Stimulated activated effector memory CD8-positive, alpha-beta T cell treated with anti-CD3 and anti-CD28 coated beads, Interleukin-12 subunit alpha, Interleukin-12 subunit beta, amount 100 ng/mL, for 72 hours (primary cell): ENCODE measurements around the gene RPL22L1.
"Not testable (repeated sequence)": the region's sequence is repeated elsewhere in the genome, so short reads cannot be mapped to it uniquely, and the experiment has no call there.

Experiments used
- ATAC-seq: fragments of 150-1000 bp; cut with Tn5 transposase; 2 replicates; pipeline ENCODE4 v1.10.0; 2021
- DNase-seq, 2 donors: peaks; one replicate each; pipeline ENCODE4 v3.0.0; 2021 to 2022; ENCODE audit warnings: low spot score in 2 of 2
- H3K27ac Mint-ChIP-seq: one replicate; pipeline ENCODE4 v1.8.0; 2022; ENCODE audit warnings: mild to moderate bottlenecking, mixed read lengths
- H3K36me3 Mint-ChIP-seq: one replicate; pipeline ENCODE4 v1.8.0; 2022; ENCODE audit warnings: mild to moderate bottlenecking, mixed read lengths
- H3K4me1 Mint-ChIP-seq: one replicate; pipeline ENCODE4 v1.8.0; 2022; ENCODE audit warnings: mixed read lengths
- H3K4me3 Mint-ChIP-seq: one replicate; pipeline ENCODE4 v1.8.0; 2022; ENCODE audit warnings: mild to moderate bottlenecking, mixed read lengths
- H3K9me3 Mint-ChIP-seq: one replicate; pipeline ENCODE4 v1.8.0; 2022; ENCODE audit warnings: mixed read lengths

Gene RPL22L1

DNA sequence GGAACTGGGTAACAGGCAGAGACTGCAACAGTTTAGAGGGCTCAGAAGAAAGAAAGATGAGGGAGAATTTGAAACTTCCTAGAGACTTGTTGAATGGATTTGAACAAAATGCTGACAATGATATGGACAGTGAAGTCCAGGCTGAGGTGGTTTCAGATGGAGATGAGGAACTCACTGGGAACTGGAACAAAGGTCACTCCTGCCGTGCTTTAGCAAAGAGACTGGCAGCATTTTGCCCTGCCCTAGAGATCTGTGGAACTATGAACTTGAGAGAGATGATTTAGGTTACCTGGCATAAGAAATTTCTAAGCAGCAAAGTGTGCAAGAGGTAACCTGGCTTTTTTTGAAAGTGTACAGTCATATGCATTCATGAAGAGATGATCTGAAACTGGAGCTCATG is 26.8 kb upstream of the RPL22L1 start:
- Mint-ChIP-seq H3K36me3 (peaks cover 16% of the 10 kb centered on the region), H3K27ac (no peak overlapping the region), H3K9me3 (no peaks in the 10 kb centered on the region), H3K4me3 (no peak overlapping the region), H3K4me1 (no peaks in the 10 kb centered on the region)
- ATAC-seq (no peak), DNase-seq (no peak)

GRCh38 chr3:170896333-170896732 is 26.3 kb upstream of the RPL22L1 start:
- ATAC-seq, H3K4me3 Mint-ChIP-seq, H3K9me3 Mint-ChIP-seq, H3K4me1 Mint-ChIP-seq, DNase-seq, H3K27ac Mint-ChIP-seq: not testable (repeated sequence)
- H3K36me3 Mint-ChIP-seq = peaks cover 16% of the 10 kb centered on the region

- no peaks in the 10 kb centered on the region for H3K9me3 Mint-ChIP-seq
- H3K27ac Mint-ChIP-seq = no peak overlapping the region
- ATAC-seq = no peak
- no peaks in the 10 kb centered on the region for H3K4me1 Mint-ChIP-seq
- H3K36me3 Mint-ChIP-seq = peaks cover 9% of the 10 kb centered on the region
- no peak for DNase-seq
- H3K4me3 Mint-ChIP-seq = no peak overlapping the region
These were observed 23.9 kb upstream of the RPL22L1 start for GRCh38 chr3:170893895-170894294.

GRCh38 chr3:170889630-170890029 is 19.6 kb upstream of the RPL22L1 start:
- Mint-ChIP-seq H3K4me1 (no peaks in the 10 kb centered on the region), H3K27ac (no peak overlapping the region), H3K4me3 (no peak overlapping the region), H3K36me3 (peaks cover 9% of the 10 kb centered on the region), H3K9me3 (no peaks in the 10 kb centered on the region)
- ATAC-seq = no peak
- DNase-seq = no peak

- DNase-seq = no peak
These were observed 19.1 kb upstream of the RPL22L1 start for GRCh38 chr3:170889132-170889531.

GRCh38 chr3:170884109-170884930 is 14.3 kb upstream of the RPL22L1 start:
- not testable (repeated sequence) for H3K36me3 Mint-ChIP-seq, H3K9me3 Mint-ChIP-seq, DNase-seq, H3K27ac Mint-ChIP-seq, H3K4me3 Mint-ChIP-seq, ATAC-seq, H3K4me1 Mint-ChIP-seq

More at GRCh38 chr3:170889132-170889531, 19.1 kb upstream of the RPL22L1 start:
- no peaks in the 10 kb centered on the region for H3K9me3 Mint-ChIP-seq
- ATAC-seq = no peak
- H3K4me3 Mint-ChIP-seq = no peak overlapping the region
- H3K36me3 Mint-ChIP-seq = peaks cover 6% of the 10 kb centered on the region
- no peaks in the 10 kb centered on the region for H3K4me1 Mint-ChIP-seq
- no peak overlapping the region for H3K27ac Mint-ChIP-seq

- H3K27ac Mint-ChIP-seq, DNase-seq, H3K9me3 Mint-ChIP-seq, H3K4me1 Mint-ChIP-seq, H3K36me3 Mint-ChIP-seq, ATAC-seq, H3K4me3 Mint-ChIP-seq: not testable (repeated sequence)
These were observed 8.7 kb upstream of the RPL22L1 start for GRCh38 chr3:170878688-170879087.

DNA sequence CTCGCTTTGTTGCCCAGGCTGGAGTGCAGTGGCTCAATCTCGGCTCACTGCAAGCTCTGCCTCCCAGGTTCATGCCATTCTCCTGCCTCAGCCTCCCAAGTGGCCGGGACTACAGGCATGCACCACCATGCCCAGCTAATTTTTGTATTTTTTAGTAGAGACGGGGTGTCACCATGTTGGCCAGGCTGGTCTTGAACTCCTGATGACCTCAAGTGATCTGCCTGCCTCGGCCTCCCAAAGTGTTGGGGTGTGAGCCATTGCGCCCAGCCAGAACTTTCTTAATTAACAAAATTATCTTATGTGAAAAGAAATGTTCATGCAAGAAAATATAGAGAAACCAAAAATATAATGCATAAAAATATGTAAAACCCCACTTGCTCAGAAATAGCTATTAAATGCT is 7.3 kb upstream of the RPL22L1 start:
- H3K36me3 Mint-ChIP-seq, ATAC-seq, H3K27ac Mint-ChIP-seq, H3K9me3 Mint-ChIP-seq, DNase-seq, H3K4me3 Mint-ChIP-seq, H3K4me1 Mint-ChIP-seq: not testable (repeated sequence)

DNA sequence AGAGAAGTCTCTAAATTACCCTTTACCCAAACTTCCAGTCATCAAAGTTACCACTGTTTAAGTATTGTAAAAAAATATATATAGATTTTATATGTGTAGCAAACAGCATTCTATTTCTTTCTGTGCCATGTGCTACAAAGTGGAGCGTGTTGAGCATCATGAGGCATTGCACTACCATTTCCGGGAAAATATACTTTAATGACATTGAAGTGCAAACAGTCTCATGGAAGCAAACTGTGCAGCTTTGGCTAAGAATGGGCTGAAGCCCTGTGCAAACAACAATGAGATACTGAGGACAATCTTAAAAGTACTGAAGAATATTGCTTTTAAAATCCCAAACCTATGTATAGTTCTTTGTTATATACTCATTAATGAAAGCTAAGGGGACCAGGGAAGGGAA is 6.5 kb upstream of the RPL22L1 start:
- no peak for ATAC-seq
- no peaks in the 10 kb centered on the region for H3K36me3 Mint-ChIP-seq
- H3K27ac Mint-ChIP-seq = no peak overlapping the region
- DNase-seq = no peak
- H3K4me1 Mint-ChIP-seq = no peaks in the 10 kb centered on the region
- no peak overlapping the region for H3K4me3 Mint-ChIP-seq
- H3K9me3 Mint-ChIP-seq = no peaks in the 10 kb centered on the region

DNA sequence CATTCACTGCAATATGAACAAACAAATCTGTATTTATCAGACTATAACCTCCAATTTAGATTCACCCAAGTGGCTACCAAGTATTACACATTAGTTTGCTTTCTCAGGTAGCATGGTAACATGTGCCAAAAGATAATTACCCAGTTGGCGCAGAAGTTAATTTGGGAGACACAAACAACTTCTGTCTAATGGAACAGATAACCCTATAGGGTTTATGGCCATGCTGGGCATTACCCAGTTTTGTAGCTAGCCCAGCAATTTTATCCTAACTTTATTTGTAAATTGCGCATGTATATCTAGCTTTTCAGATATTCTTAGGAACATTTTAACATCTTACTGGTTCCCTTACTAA is 780 bp downstream of the RPL22L1 start:
- no peak for DNase-seq
- peak overlapping the region; percentile 95 for H3K4me3 Mint-ChIP-seq
- peak overlapping the region; percentile 99 for H3K27ac Mint-ChIP-seq
- H3K4me1 Mint-ChIP-seq = peaks cover 21% of the 10 kb centered on the region
- no peak for ATAC-seq
- no peaks in the 10 kb centered on the region for H3K9me3 Mint-ChIP-seq
- peaks cover 60% of the 10 kb centered on the region for H3K36me3 Mint-ChIP-seq

DNA sequence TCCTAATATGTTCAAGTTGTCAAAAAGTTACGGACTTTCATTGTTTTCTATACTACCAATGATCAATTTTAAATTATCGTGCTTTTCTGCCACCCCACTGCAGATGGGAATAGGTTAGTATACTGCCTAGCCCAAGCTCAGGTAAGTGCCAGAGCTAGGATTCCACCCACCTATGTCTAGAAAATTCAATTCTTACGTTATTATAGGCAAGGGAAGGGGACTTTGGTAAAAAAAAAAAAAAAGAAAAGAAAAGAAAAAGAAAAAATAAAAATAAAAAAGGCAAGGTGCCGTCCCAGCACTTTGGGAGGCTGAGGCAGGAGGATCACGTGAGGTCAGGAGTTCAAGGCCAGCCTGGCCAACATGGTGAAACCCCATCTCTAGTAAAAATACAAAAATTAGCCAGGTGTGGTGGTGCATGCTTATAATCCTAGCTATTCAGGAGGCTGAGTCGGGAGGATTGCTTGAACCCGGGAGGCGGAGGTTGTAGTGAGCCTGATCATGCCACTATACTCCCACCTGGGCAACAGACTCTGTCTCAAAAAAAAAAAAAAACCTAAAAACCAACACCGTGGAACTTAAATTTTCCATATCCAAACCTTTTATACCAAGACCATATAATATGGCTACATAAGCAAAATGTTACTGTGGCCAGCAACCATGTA is 1.3 kb downstream of the RPL22L1 start:
- peak overlapping the region; percentile 99 for H3K27ac Mint-ChIP-seq
- ATAC-seq (no peak), DNase-seq (no peak)
- peaks cover 21% of the 10 kb centered on the region for H3K4me1 Mint-ChIP-seq
- H3K4me3 Mint-ChIP-seq = peak overlapping the region; percentile 95
- H3K9me3 Mint-ChIP-seq = no peaks in the 10 kb centered on the region
- H3K36me3 Mint-ChIP-seq = peaks cover 60% of the 10 kb centered on the region

- H3K36me3 Mint-ChIP-seq = peaks cover 60% of the 10 kb centered on the region
- H3K4me1 Mint-ChIP-seq = peaks cover 21% of the 10 kb centered on the region
- no peak for ATAC-seq
- H3K27ac Mint-ChIP-seq = peak overlapping the region; percentile 64
- no peak for DNase-seq
- H3K9me3 Mint-ChIP-seq = no peaks in the 10 kb centered on the region
- peak overlapping the region; percentile 95 for H3K4me3 Mint-ChIP-seq
These were observed 2.7 kb downstream of the RPL22L1 start for GRCh38 chr3:170867143-170867937.

DNA sequence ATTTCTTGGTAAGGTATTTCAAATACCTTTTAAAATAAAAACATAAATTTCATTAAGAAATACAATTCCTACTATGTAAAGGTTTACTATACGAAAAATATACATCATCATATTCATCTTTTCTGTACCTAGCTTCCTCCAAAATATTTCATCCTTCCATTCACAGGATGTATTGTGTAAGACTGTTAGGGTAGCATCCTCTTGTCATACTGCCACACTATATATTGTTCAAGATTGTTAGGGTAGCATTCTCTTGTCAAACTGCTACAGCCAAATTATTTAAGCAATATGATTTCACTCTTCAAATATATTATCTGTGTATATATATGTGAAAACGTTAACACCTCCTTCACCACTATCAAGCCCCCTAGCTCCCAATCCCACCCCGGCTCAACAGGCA is 3.5 kb downstream of the RPL22L1 start:
- no peak overlapping the region for H3K4me3 Mint-ChIP-seq
- peaks cover 21% of the 10 kb centered on the region for H3K4me1 Mint-ChIP-seq
- H3K36me3 Mint-ChIP-seq = peaks cover 60% of the 10 kb centered on the region
- H3K27ac Mint-ChIP-seq = peak overlapping the region; percentile 64
- H3K9me3 Mint-ChIP-seq = no peaks in the 10 kb centered on the region
- ATAC-seq = no peak
- no peak for DNase-seq

DNA sequence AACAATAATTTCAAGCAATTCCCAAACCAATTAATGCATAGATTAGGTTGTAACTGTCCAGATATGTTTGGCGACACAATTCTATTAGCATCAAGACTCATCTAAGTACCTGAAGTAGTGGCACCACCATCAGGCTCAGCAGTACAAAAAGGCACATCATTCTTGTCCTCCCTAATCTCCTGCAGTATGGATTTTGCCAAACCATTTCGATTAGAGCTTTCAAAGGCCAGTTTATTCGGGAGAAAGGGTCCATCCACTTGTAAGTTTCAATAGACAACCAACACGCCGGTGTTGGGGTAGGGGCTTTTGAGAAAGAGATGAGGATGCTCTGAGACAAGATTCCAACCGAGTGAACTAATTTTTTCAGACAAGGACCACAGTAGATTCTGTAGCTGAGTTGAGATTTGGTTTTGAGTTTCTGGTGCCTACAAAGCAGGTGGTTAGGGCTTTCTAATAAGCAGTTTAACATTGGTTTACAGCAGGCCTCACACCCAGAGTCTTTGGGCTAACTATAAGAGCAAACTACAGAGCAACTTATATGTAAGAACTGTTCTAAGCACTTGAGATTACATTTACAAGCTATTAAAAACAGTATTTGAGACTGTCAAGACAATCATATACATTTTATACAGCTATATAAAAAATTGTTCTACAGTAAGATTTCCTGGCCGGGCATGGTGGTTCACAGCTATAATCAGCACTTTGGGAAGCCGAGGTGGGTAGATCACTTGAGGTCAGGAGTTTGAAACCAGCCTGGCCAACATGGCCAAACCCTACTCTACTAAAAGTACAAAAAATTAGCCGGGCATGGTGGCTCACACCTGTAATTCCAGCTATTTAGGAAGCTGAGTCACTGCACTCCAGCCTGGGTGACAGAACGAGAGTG is 4.5 kb downstream of the RPL22L1 start:
- no peak overlapping the region for H3K27ac Mint-ChIP-seq
- no peak for ATAC-seq
- H3K36me3 Mint-ChIP-seq = peaks cover 58% of the 10 kb centered on the region

More for the DNA sequence above, 4.5 kb downstream of the RPL22L1 start:
- H3K4me1 Mint-ChIP-seq = peaks cover 20% of the 10 kb centered on the region
- H3K4me3 Mint-ChIP-seq = no peak overlapping the region
- H3K9me3 Mint-ChIP-seq = no peaks in the 10 kb centered on the region
- no peak for DNase-seq
